ENCODE results near the gene TSR1. TPM values are rescaled to one million over a fixed set of nuclear protein-coding genes. Genes with fewer than 3 reads are reported as not detected.

The TSR1 gene
- 42.3 and 42.5 TPM in 2 replicates for total RNA-seq (2021)
- Bru-seq, nascent RNA, result percentile 95 among the genes with signal in this experiment
- percentile 96 among the genes with signal in this experiment for BruChase-seq, experiment 1, labeled RNA remaining after a 2-hour chase
- BruChase-seq, experiment 2, labeled RNA remaining after a 6-hour chase, result percentile 96 among the genes with signal in this experiment
- long read RNA-seq, full-length matches to known transcripts, result 66 of 95 reads
- long read RNA-seq, partial matches to known transcripts, result 10 of 95 reads
- long read RNA-seq, other reads (novel, unspliced or antisense), result 19 of 95 reads

DNA sequence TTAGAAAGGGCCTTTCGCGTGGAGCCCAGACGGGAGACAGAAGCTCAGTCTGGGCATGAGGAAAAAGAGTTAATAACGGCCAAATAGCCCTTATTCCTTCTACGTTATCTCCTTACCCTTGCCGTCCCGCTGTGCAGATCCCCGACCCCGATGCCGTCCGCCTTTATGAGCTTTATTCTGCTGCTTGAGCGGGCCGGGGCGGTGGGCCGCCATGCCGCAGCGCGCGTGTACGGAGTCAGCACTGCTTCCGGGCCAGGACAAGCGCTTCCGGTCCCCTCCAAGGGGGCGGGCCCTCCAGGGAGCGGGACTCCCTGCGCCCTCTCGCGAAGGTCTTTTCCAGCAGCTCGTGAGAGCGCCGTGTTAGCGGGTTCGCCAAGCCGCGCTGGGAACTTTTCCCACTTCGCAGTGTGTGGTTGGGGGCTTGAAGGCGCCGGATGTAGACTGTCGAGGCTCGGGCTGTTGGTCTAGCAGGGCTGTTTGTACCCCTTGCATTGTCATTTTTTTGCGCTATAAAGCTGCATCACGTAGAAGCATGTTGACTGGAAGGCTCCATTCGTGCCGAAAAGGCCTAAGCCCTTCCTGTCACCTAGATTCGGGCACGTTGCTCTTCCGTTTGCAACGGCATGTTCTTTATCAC lies at the start of gene TSR1:
TSS of gene TSR1 (minus strand) at position 243 of the 637 bp plus-strand sequence. CDS start at position 213, 30 bp downstream.
- Histone ChIP-seq H3K79me2 (ENCODE audit: low read depth) (peaks cover 53% of the 10 kb centered on the region), H3K36me3 (ENCODE audit: low read depth) (peaks cover 39% of the 10 kb centered on the region), H3K27ac (peak within 1 kb of the TSS; percentile 54), H3K4me2 (peak within 1 kb of the TSS; percentile 100), H3K4me1 (replicated peaks; ENCODE audit: insufficient read depth) (peaks cover 20% of the 10 kb centered on the region; the same call in 1 of the 2 replicates), H2AFZ (peak within 1 kb of the TSS; percentile 86), H3K27me3 (ENCODE audit: insufficient read depth, low read depth) (no peaks in the 10 kb centered on the region), H3K9me2 (ENCODE audit: insufficient read depth) (no peaks in the 10 kb centered on the region), H3K9me3 (ENCODE audit: insufficient read depth, low read depth) (no peaks in the 10 kb centered on the region), H3K4me3 (peak within 1 kb of the TSS; percentile 90), H3F3A (ENCODE audit: insufficient read depth, low read depth) (peaks cover 30% of the 10 kb centered on the region; the same call in 1 of the 2 replicates), H4K20me1 (ENCODE audit: insufficient read depth) (peaks cover 12% of the 10 kb centered on the region; the same call in 1 of the 2 replicates)
- no TSS peak for BruUV-seq (replicated peaks)
- intact Hi-C loops (cut with micrococcal nuclease; ENCODE audit: unreplicated experiment), result loop anchor here (2.0 kb wide), 1 partner anchor 16 kb away; no protein-coding TSS in a partner anchor
- TF ChIP-seq CTCF (conservative IDR thresholded peaks at IDR 0.05) (0 out of 2 replicates have a peak, but pooled peaks have one; percentile 14), EZH2 (IDR thresholded peaks at IDR 0.05; ENCODE audit: low read depth) (no peak)
- ChIA-PET CTCF (interaction anchor here (0.5 to 3.1 kb wide), 5 partner anchors 10 to 105 kb away, joined by 3 to 33 read pairs (median 5); no protein-coding TSS in a partner anchor), POLR2A (ENCODE audit: unreplicated experiment) (interaction anchor here (0.5 to 1.3 kb wide), 8 partner anchors 11 to 652 kb away, joined by 3 to 18 read pairs (median 4); partner anchors contain the start of gene SRR)
- DNase-seq, result peak; percentile 79 to 89

DNA sequence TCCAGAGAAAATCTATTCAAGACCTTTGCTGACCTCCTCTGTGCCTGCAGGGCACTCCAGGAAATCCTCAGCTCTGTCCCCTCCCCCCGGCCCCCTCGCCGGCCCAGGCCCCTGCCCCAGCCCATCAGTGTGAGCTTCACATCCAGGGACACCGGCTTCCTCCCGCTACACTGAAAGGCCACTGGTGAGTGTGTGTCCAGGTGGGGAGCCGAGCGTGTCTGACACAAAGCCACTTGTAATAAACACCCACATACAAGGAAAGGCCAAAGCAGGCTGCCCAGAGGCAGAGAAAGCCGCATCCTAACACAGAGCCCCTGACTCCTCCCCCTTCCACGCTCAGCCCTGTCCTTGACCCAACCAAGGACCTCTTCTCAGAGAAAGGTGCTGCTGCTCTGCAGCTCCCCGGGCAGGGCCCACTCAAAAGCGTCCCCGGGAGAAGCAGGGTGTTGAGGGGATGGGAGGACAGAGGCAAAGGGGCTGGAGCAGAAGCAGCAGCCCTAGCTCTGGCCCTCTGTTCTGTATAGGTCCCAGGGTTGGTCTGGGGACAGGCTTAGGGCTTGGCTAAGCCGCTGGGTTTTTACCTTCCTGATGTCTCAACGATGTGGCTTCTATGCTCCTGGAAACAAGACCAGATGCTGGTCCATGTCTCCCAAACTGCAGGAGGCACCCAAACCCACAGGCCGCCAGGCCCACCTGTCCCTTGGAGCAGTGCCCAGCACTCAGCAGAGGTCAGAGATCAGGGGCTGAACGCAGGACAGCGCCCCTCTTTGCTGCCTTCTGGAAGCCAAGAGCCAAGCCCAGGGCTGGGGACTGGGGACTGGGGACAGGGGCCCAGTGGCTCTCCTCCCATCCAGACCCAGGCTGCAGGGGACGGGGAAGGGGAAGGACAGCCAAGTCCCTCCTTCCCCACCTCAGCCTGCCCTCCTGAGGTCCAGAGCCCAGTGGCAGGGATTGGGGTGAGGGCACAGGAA lies 49.3 kb upstream of the TSR1 start:
- ChIA-PET POLR2A (ENCODE audit: unreplicated experiment) (interaction anchor here (1.1 to 1.4 kb wide), 2 partner anchors 14 to 21 kb away, joined by 3 to 6 read pairs; no protein-coding TSS in a partner anchor), CTCF (no interaction called here)
- H3K9me2 ChIP-seq (ENCODE audit: insufficient read depth), result no peaks in the 10 kb centered on the region
- H2AFZ ChIP-seq, result no peak overlapping the region
- 0 out of 2 replicates have a peak, but pooled peaks cover 9% of the 10 kb centered on the region for H4K20me1 ChIP-seq (ENCODE audit: insufficient read depth)
- no peak for DNase-seq
- no peak for TF ChIP-seq CTCF (conservative IDR thresholded peaks at IDR 0.05)
- no peak for TF ChIP-seq EZH2 (IDR thresholded peaks at IDR 0.05; ENCODE audit: low read depth)
- H3K4me3 ChIP-seq, result no peak overlapping the region
- BruUV-seq (replicated peaks), result TSS peak; percentile 31
- H3K27ac ChIP-seq, result no peak overlapping the region
- H3K4me1 ChIP-seq (replicated peaks; ENCODE audit: insufficient read depth), result no peaks in the 10 kb centered on the region
- 0 out of 2 replicates have a peak, but pooled peaks cover under 1% of the 10 kb centered on the region for H3K79me2 ChIP-seq (ENCODE audit: low read depth)
- intact Hi-C loops (cut with micrococcal nuclease; ENCODE audit: unreplicated experiment), result no loop called here
- H3K27me3 ChIP-seq (ENCODE audit: insufficient read depth, low read depth), result no peaks in the 10 kb centered on the region
- 0 out of 2 replicates have a peak, but pooled peaks cover 5% of the 10 kb centered on the region for H3K36me3 ChIP-seq (ENCODE audit: low read depth)
- peaks cover 13% of the 10 kb centered on the region; the same call in 1 of the 2 replicates for H3F3A ChIP-seq (ENCODE audit: insufficient read depth, low read depth)
- no peaks in the 10 kb centered on the region for H3K9me3 ChIP-seq (ENCODE audit: insufficient read depth, low read depth)
- H3K4me2 ChIP-seq, result no peak overlapping the region
